ENCODE data around the gene CRTC2.
"Not testable (repeated sequence)": the region's sequence is repeated elsewhere in the genome, so short reads cannot be mapped to it uniquely, and the experiment has no call there.

CRTC2 gene

DNA sequence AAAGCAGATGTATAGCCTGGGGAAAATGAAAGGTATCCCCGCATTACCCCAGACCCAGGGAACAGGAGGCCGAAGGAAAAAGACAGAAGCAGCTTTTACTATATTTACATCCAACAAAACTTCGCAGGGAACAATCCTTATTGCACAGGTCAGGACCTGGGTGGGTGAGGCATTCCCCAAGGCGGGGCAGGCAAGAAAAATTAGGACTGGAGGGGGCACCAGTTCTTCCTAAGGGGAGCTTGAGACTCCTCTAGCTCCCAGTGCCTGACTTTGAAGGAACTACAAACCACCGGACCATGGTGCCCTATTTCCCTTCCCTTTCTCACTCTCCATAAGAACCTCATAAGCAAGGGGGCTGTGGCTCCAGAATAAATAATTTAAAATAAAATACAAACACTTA lies 29.0 kb downstream of the CRTC2 start:
- DNase-seq (ENCODE audit: low read depth in 2 of 2), result no peak

- DNase-seq (ENCODE audit: low read depth in 2 of 2), result no peak
These were observed 29.5 kb downstream of the CRTC2 start for GRCh38 chr1:153928791-153929341.

GRCh38 chr1:153928245-153928644 lies 30.2 kb downstream of the CRTC2 start:
- no peak for DNase-seq (ENCODE audit: low read depth in 2 of 2)

DNA sequence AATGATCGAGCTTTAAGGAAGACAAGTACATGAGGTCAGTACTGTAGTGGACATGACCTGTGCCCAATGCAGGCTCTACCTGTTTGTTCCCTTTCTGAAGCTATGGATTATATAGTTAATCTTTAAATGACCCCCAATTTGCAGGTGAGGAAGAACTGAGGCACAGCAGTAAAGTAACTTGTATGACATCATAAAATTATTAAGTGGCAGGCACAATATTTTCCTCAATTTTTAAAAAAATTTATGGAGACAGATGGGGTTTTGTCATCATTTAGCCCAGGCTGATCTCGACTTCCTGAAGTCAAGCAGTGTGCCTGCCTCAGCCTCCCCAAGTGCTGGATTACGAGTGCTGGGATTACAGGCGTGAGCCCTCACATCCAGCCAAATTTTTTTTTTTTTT lies 32.0 kb downstream of the CRTC2 start:
- no peak for DNase-seq (ENCODE audit: low read depth in 2 of 2)

GRCh38 chr1:153922972-153923925 lies 35.2 kb downstream of the CRTC2 start, which contains the start of gene GATAD2B:
Gene GATAD2B (minus strand): TSS chr1:153922972. CDS start chr1:153828347, 94,625 bp downstream.
- peak; percentile 96 to 98 for DNase-seq (ENCODE audit: low read depth in 2 of 2)

- DNase-seq (ENCODE audit: low read depth in 2 of 2), result peak; percentile 46 to 49
These were observed 36.1 kb downstream of the CRTC2 start for GRCh38 chr1:153922076-153922971.

- no peak for DNase-seq (ENCODE audit: low read depth in 2 of 2)
These were observed 36.7 kb downstream of the CRTC2 start for GRCh38 chr1:153921803-153922075.

DNA sequence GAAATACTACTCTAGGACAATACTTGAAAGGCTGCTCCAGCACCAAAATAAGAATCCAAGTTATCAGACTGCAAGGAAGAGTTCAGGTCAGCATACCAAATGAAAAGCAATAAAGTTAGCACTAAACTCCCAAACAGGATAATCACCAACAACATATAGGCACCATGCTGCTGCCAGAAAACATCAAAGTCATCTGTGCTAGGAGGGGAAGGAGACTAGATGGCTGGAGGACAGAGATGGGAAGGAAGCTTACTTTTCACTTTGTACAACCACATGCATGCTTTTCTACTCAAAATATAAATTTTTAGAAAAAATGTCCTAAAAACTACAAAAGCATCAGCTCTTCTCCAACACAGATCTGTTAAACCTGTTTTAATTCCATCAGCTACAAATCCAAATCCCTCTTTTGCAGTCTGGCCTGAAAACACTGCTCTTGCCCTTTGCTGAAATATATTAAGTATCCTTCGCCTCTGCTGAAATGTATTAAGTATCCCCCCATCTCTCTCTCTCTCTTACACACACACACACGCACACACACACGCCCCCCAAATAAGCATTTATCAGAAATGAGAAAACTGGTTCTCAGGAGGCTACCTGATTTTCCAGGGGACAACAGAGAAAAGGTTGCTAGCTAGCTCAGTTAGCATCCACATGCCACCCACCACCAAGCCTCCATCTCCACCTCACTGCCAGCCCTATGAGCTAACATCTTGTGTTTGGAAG lies 37.2 kb downstream of the CRTC2 start:
- DNase-seq (ENCODE audit: low read depth in 2 of 2), result no peak

GRCh38 chr1:153919876-153920852 lies 38.2 kb downstream of the CRTC2 start:
- DNase-seq (ENCODE audit: low read depth in 2 of 2), result no peak

DNA sequence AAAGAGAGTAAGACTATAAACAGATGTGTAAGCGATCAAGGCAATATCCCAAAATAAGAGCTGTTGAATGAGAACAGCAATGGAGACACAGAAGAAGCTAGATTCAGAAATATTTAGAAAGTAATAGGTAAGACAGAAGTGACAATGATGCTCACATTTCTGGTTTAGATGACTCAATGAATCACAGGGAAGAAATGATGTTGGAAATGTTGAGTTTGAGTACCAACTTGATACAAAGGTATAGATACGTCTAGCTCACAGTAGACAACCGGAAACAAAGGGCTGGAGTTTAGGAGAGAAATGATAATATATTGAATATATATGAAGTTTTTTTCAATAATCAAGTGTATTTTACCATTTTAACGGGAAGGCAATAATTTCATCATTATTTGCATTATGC lies 42.1 kb downstream of the CRTC2 start:
- DNase-seq (ENCODE audit: low read depth in 2 of 2), result no peak

DNA sequence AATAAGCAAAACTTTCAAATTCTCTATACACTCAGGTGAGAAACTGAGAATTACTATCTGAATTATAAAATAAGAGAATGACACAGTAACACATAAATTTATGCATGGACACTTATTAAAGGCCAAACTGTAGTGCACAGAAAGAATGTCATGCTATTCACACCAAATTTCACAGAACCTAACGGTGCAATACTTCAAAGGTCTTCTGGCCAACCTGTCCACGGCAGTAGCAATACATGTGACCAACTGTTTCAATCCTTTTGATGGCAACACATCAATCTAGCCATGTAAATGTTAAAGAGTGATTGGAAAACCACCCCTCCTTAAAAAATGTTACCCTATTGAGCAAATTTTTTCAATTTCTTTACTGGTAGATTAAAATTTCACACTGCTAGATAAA lies 46.1 kb downstream of the CRTC2 start:
- DNase-seq (ENCODE audit: low read depth in 2 of 2), result no peak

DNA sequence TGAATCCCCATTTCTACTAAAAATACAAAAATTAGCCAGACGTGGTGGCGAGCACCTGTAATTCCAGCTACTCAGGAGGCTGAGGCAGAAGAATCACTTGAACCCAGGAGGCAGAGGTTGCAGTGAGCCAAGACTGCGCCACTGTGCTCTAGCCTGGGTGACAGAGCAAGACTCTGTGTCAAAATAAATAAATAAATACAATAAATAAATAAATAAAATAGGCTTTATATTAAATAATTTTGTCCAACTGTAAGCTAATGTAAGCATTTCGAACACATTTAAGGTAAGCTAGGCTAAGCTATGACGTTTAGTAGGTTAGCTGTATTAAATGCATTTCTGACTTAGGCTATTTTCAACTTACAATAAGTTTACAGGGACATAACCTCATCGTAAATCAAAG lies 47.9 kb downstream of the CRTC2 start:
- DNase-seq (ENCODE audit: low read depth in 2 of 2), result not testable (repeated sequence)

GRCh38 chr1:153908071-153908470 lies 50.3 kb downstream of the CRTC2 start:
- no peak for DNase-seq (ENCODE audit: low read depth in 2 of 2)

- no peak for DNase-seq (ENCODE audit: low read depth in 2 of 2)
These were observed 51.3 kb downstream of the CRTC2 start for GRCh38 chr1:153907134-153907533.

- DNase-seq (ENCODE audit: low read depth in 2 of 2), result no peak
These were observed 52.0 kb downstream of the CRTC2 start for GRCh38 chr1:153906396-153906795.

DNA sequence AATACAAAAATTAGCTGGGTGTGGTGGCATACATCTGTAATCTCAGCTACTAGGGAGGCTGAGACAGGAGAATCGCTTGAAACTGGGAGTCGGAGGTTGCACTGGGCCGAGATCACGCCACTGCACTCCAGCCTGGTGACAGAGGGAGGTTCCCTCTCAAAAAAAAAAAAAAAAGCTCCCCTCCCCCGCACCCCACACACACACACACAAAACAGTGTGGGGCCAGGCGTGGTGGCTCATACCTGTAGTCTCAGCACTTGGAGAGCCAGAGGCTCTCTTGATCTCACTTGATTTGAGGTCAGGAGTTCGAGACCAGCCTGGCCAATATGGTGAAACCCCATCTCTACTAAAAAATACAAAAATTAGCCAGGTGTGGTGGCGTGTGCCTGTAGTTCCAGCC lies 52.5 kb downstream of the CRTC2 start:
- DNase-seq (ENCODE audit: low read depth in 2 of 2), result not testable (repeated sequence)

GRCh38 chr1:153903841-153904455 lies 54.5 kb downstream of the CRTC2 start:
- DNase-seq (ENCODE audit: low read depth in 2 of 2), result no peak

GRCh38 chr1:153899509-153899908 lies 58.9 kb downstream of the CRTC2 start:
- no peak for DNase-seq (ENCODE audit: low read depth in 2 of 2)
